Osteoblast (primary cell): ENCODE measurements around the gene CDK18. TPM values are rescaled to one million over a fixed set of nuclear protein-coding genes. Genes with fewer than 3 reads are reported as not detected.

Source experiments
- DNase-seq: peaks from one replicate; pipeline ENCODE4 v3.0.0; 2011; ENCODE audit warnings: low spot score, mixed read lengths; ENCODE audit not compliant: insufficient read length; ENCODE audit errors: missing footprints
- H2AFZ ChIP-seq: 2 replicates; pipeline ENCODE4 v1.6.0; 2011; ENCODE audit warnings: mild to moderate bottlenecking, low read length
- H3K27ac ChIP-seq: 2 replicates; pipeline ENCODE4 v1.5.1; 2011; ENCODE audit warnings: mild to moderate bottlenecking, low read depth, low read length, moderate library complexity
- H3K27me3 ChIP-seq: 2 replicates; pipeline ENCODE4 v1.6.0; 2012; ENCODE audit warnings: mild to moderate bottlenecking, control low read depth, inconsistent platforms, low read length, moderate library complexity; ENCODE audit not compliant: insufficient read depth
- H3K36me3 ChIP-seq: 2 replicates; pipeline ENCODE4 v1.5.1; 2011; ENCODE audit warnings: mild to moderate bottlenecking, low read length, control low read depth, moderate library complexity; ENCODE audit not compliant: insufficient read depth
- H3K4me1 ChIP-seq: 2 replicates; pipeline ENCODE4 v1.5.1; 2011; ENCODE audit warnings: mild to moderate bottlenecking, low read length, control low read depth, moderate library complexity; ENCODE audit not compliant: insufficient read depth
- H3K4me2 ChIP-seq: 2 replicates; pipeline ENCODE4 v1.6.0; 2011; ENCODE audit warnings: mild to moderate bottlenecking, low read length; ENCODE audit not compliant: insufficient read depth
- H3K4me3 ChIP-seq: fragments of 200-600 bp; sonication (generic); 3 replicates; pipeline ENCODE4 v1.5.1; 2012; ENCODE audit warnings: mild to moderate bottlenecking, low read length, inconsistent platforms; ENCODE audit not compliant: insufficient read depth
- H3K79me2 ChIP-seq: 2 replicates; pipeline ENCODE4 v1.6.0; 2012; ENCODE audit warnings: mild to moderate bottlenecking, low read length, control low read depth, inconsistent platforms; ENCODE audit not compliant: insufficient read depth
- H3K9me3 ChIP-seq: 2 replicates; pipeline ENCODE4 v1.5.1; 2011; ENCODE audit warnings: low read depth, low read length, control low read depth
- H4K20me1 ChIP-seq: 2 replicates; pipeline ENCODE4 v1.6.0; 2012; ENCODE audit warnings: mild to moderate bottlenecking, low read length, control low read depth; ENCODE audit not compliant: insufficient read depth
- total RNA-seq: library from RNA; depleted of rRNA; stranded (reverse); fragments of >200 nt; gene quantifications from 2 replicates; pipeline ENCODE4 v1.2.3, GENCODE V29; 2012
- TF ChIP-seq, protein P1 (sequence below): IDR thresholded peaks from 2 replicates; pipeline ENCODE4 v1.5.1; 2011; ENCODE audit warnings: mild to moderate bottlenecking, low read depth, low read length, moderate library complexity; ENCODE audit errors: extremely low read depth

CDK18 gene
- total RNA-seq, 1 donor, result 0.72 TPM

- no peak overlapping the region for H3K4me2 ChIP-seq
- peaks cover 4% of the 10 kb centered on the region for H3K4me1 ChIP-seq
- H2AFZ ChIP-seq, result no peak overlapping the region
- DNase-seq, result peak; percentile 87
- no peaks in the 10 kb centered on the region for H3K9me3 ChIP-seq
- TF ChIP-seq, protein P1, sequence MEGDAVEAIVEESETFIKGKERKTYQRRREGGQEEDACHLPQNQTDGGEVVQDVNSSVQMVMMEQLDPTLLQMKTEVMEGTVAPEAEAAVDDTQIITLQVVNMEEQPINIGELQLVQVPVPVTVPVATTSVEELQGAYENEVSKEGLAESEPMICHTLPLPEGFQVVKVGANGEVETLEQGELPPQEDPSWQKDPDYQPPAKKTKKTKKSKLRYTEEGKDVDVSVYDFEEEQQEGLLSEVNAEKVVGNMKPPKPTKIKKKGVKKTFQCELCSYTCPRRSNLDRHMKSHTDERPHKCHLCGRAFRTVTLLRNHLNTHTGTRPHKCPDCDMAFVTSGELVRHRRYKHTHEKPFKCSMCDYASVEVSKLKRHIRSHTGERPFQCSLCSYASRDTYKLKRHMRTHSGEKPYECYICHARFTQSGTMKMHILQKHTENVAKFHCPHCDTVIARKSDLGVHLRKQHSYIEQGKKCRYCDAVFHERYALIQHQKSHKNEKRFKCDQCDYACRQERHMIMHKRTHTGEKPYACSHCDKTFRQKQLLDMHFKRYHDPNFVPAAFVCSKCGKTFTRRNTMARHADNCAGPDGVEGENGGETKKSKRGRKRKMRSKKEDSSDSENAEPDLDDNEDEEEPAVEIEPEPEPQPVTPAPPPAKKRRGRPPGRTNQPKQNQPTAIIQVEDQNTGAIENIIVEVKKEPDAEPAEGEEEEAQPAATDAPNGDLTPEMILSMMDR, result no peak
- H3K4me3 ChIP-seq, result no peak overlapping the region
- peaks cover 36% of the 10 kb centered on the region for H3K27me3 ChIP-seq
- H3K79me2 ChIP-seq, result no peaks in the 10 kb centered on the region
- no peaks in the 10 kb centered on the region for H4K20me1 ChIP-seq
- H3K36me3 ChIP-seq, result no peaks in the 10 kb centered on the region
- H3K27ac ChIP-seq, result no peak overlapping the region
These were observed 3.9 kb upstream of the CDK18 start for GRCh38 chr1:205500240-205501233.

DNA sequence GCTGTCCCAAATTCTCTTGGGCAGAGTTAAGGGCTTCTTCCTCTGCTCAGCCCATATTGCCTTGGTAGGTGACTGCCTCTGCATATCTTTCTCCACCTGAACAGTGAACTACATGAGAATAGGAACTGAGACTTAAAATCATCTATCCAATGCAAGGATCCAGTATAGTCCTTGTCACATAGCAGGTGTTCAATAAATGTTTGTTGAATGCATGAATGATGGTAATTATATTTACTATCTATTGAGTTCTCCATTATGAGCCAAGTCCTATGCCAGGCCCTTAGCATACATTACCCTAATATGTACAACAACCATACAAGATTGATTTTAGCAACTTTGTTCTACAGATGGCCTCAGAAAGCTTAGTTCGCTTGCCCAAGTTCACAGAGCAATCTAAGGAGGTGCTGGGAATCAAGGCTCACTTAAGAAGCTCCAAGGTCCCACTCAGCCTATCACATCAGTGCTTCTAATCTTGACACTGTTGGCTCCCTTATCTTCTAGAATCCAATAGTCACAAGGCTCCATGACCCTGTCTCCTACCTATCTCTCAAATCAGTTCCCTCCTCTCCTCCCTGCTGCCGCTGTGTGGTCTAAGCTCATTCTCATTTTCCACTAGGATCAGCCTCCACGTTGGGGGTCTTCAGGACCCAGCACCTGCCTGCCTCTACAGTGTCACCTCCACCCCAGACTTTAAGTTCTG, 2.2 kb upstream of the CDK18 start:
- H3K9me3 ChIP-seq, result no peaks in the 10 kb centered on the region
- H3K79me2 ChIP-seq, result no peaks in the 10 kb centered on the region
- no peaks in the 10 kb centered on the region for H3K36me3 ChIP-seq
- TF ChIP-seq, protein P1, result no peak
- no peaks in the 10 kb centered on the region for H4K20me1 ChIP-seq
- peaks cover 32% of the 10 kb centered on the region for H3K27me3 ChIP-seq
- H3K4me2 ChIP-seq, result no peak overlapping the region
- H2AFZ ChIP-seq, result no peak overlapping the region
- H3K27ac ChIP-seq, result no peak overlapping the region
- peaks cover 4% of the 10 kb centered on the region for H3K4me1 ChIP-seq
- DNase-seq, result peak; percentile 53
- H3K4me3 ChIP-seq, result no peak overlapping the region

- Histone ChIP-seq H3K4me3 (no peak overlapping the region), H3K79me2 (no peaks in the 10 kb centered on the region), H3K27me3 (peaks cover 32% of the 10 kb centered on the region), H3K27ac (no peak overlapping the region), H4K20me1 (no peaks in the 10 kb centered on the region), H3K4me1 (peaks cover 4% of the 10 kb centered on the region), H3K4me2 (no peak overlapping the region), H3K9me3 (no peaks in the 10 kb centered on the region), H2AFZ (no peak overlapping the region), H3K36me3 (no peaks in the 10 kb centered on the region)
- no peak for DNase-seq
- TF ChIP-seq, protein P1, result no peak
These were observed 1.5 kb upstream of the CDK18 start for GRCh38 chr1:205502992-205503391.
